SU-DHL-6 (cell line): ENCODE measurements around the gene SERTAD2.

Experiments
- H2AFZ ChIP-seq: fragments of 200-600 bp; sonication (generic); 2 replicates; pipeline ENCODE4 v1.6.1; 2014; ENCODE audit warnings: low read depth, mild to moderate bottlenecking, moderate library complexity, mixed read lengths, antibody characterized with exemption, low read length; ENCODE audit not compliant: severe bottlenecking
- H3F3A ChIP-seq: fragments of 200-600 bp; shearing (Covaris generic); 2 replicates; pipeline ENCODE4 v1.6.0; 2016; ENCODE audit warnings: antibody characterized with exemption, mild to moderate bottlenecking; ENCODE audit not compliant: insufficient read depth
- H3K27ac ChIP-seq: fragments of 200-600 bp; sonication (generic); 2 replicates; pipeline ENCODE4 v1.5.1; 2016; ENCODE audit warnings: low read depth, mild to moderate bottlenecking, low read length, moderate library complexity, mixed read lengths
- H3K27me3 ChIP-seq: fragments of 200-600 bp; sonication (generic), shearing (Covaris generic); 2 replicates; pipeline ENCODE4 v1.6.0; 2014; ENCODE audit warnings: mild to moderate bottlenecking, low read length
- H3K36me3 ChIP-seq: fragments of 200-600 bp; sonication (generic); 2 replicates; pipeline ENCODE4 v1.6.1; 2014; ENCODE audit warnings: mild to moderate bottlenecking, low read length, mixed read lengths
- H3K4me2 ChIP-seq: fragments of 300-600, 200-600 bp; shearing (Covaris generic), sonication (generic); 2 replicates; pipeline ENCODE4 v1.6.0; 2014; ENCODE audit warnings: low read length, low read depth, mild to moderate bottlenecking; ENCODE audit not compliant: poor library complexity, severe bottlenecking
- H3K4me3 ChIP-seq: fragments of 200-600 bp; sonication (generic); 2 replicates; pipeline ENCODE4 v1.5.1; 2014; ENCODE audit warnings: antibody characterized with exemption, low read length, mild to moderate bottlenecking, mixed read lengths; ENCODE audit not compliant: insufficient read depth, poor library complexity, severe bottlenecking
- H3K79me2 ChIP-seq: fragments of 200-600 bp; sonication (generic); 2 replicates; pipeline ENCODE4 v1.6.1; 2014; ENCODE audit warnings: mild to moderate bottlenecking, low read length, moderate library complexity; ENCODE audit not compliant: insufficient read depth
- H3K9ac ChIP-seq: fragments of 200-600 bp; sonication (generic); 2 replicates; pipeline ENCODE4 v1.7.0; 2014; ENCODE audit warnings: mild to moderate bottlenecking, low read length
- H3K9me2 ChIP-seq: fragments of 200-600 bp; sonication (generic); replicated peaks from 2 replicates; pipeline ENCODE4 v1.6.1; 2014; ENCODE audit warnings: low read length; ENCODE audit not compliant: insufficient read depth
- H3K9me3 ChIP-seq: fragments of 200-600 bp; sonication (generic); 2 replicates; pipeline ENCODE4 v1.6.1; 2014; ENCODE audit warnings: low read length, mixed read lengths; ENCODE audit not compliant: insufficient read depth
- H4K20me1 ChIP-seq: fragments of 200-600 bp; sonication (generic); 2 replicates; pipeline ENCODE4 v1.6.1; 2014; ENCODE audit warnings: low read depth, mild to moderate bottlenecking, antibody characterized with exemption, low read length, moderate library complexity, mixed read lengths
- CTCF ChIP-seq: fragments of 200-600 bp; sonication (generic); IDR thresholded peaks from one replicate; pipeline ENCODE4 v1.5.1; 2017; ENCODE audit warnings: antibody characterized with exemption, mild to moderate bottlenecking, low read length, moderate library complexity; ENCODE audit not compliant: insufficient read depth, poor library complexity, severe bottlenecking
- EZH2phosphoT487 ChIP-seq: fragments of 200-600 bp; sonication (generic), shearing (Covaris generic); conservative IDR thresholded peaks from 2 replicates; pipeline ENCODE4 v1.6.1; 2018; ENCODE audit warnings: mild to moderate bottlenecking, antibody characterized with exemption, low read length, moderate library complexity, mixed read lengths

SERTAD2 gene

GRCh38 chr2:64593035-64593655 is 60.6 kb downstream of the SERTAD2 start:
- TF ChIP-seq CTCF, result no peak
- TF ChIP-seq EZH2phosphoT487, result no peak
- no peak overlapping the region for H3K4me2 ChIP-seq
- no peak overlapping the region for H3K4me3 ChIP-seq
- H2AFZ ChIP-seq, result no peak overlapping the region
- H3K27ac ChIP-seq, result no peak overlapping the region
- H3K36me3 ChIP-seq, result peaks cover 25% of the 10 kb centered on the region
- peaks cover 5% of the 10 kb centered on the region; the same call in 1 of the 2 replicates for H3F3A ChIP-seq
- no peaks in the 10 kb centered on the region for H3K79me2 ChIP-seq
- no peaks in the 10 kb centered on the region for H3K9me3 ChIP-seq
- H3K9ac ChIP-seq, result no peak overlapping the region
- no peaks in the 10 kb centered on the region for H3K9me2 ChIP-seq
- no peaks in the 10 kb centered on the region for H3K27me3 ChIP-seq
- no peaks in the 10 kb centered on the region for H4K20me1 ChIP-seq

- H2AFZ ChIP-seq, result no peak overlapping the region
- H3K36me3 ChIP-seq, result peaks cover 35% of the 10 kb centered on the region
Measured at GRCh38 chr2:64591188-64591587, 62.5 kb downstream of the SERTAD2 start.

GRCh38 chr2:64587561-64587960 is 66.2 kb downstream of the SERTAD2 start:
- Histone ChIP-seq H3K9me3 (no peaks in the 10 kb centered on the region), H2AFZ (no peak overlapping the region), H3F3A (peaks cover 19% of the 10 kb centered on the region), H3K27me3 (no peaks in the 10 kb centered on the region), H3K79me2 (no peaks in the 10 kb centered on the region), H3K9me2 (no peaks in the 10 kb centered on the region), H4K20me1 (no peaks in the 10 kb centered on the region), H3K36me3 (peaks cover 32% of the 10 kb centered on the region), H3K4me2 (no peak overlapping the region), H3K9ac (no peak overlapping the region), H3K4me3 (no peak overlapping the region), H3K27ac (no peak overlapping the region)
- no peak for TF ChIP-seq CTCF
- TF ChIP-seq EZH2phosphoT487, result no peak

More at GRCh38 chr2:64591188-64591587, 62.5 kb downstream of the SERTAD2 start:
- H3K9me3 ChIP-seq, result no peaks in the 10 kb centered on the region
- no peaks in the 10 kb centered on the region for H3K79me2 ChIP-seq
- no peaks in the 10 kb centered on the region for H3K9me2 ChIP-seq
- H3K9ac ChIP-seq, result no peak overlapping the region
- no peaks in the 10 kb centered on the region for H4K20me1 ChIP-seq
- no peak overlapping the region for H3K27ac ChIP-seq
- TF ChIP-seq CTCF, result no peak
- no peak for TF ChIP-seq EZH2phosphoT487
- H3K4me3 ChIP-seq, result no peak overlapping the region
- peaks cover 13% of the 10 kb centered on the region; the same call in 1 of the 2 replicates for H3F3A ChIP-seq
- H3K27me3 ChIP-seq, result no peaks in the 10 kb centered on the region
- H3K4me2 ChIP-seq, result no peak overlapping the region
